BJ (cell line): Measurements from ENCODE around the gene MPIG6B. TPM values are rescaled to one million over a fixed set of nuclear protein-coding genes. Genes with fewer than 3 reads are reported as not detected.

Source experiments
- CTCF ChIA-PET: fragments of 350-600 bp; formaldehyde crosslinking; extraction: SDS; loops from one replicate; lab custom pipeline; 2021; ENCODE audit warnings: antibody characterized with exemption, inconsistent platforms; lab: Yijun Ruan, JAX
- POLR2A ChIA-PET: fragments of 300-600 bp; sonication (Branson Sonifier 250); formaldehyde crosslinking; extraction: SDS; loops from one replicate; lab custom pipeline; 2021; ENCODE audit warnings: antibody characterized with exemption; lab: Charles Lee
- DNase-seq: peaks from one replicate; pipeline ENCODE4 v3.0.0-alpha.2; 2011; ENCODE audit warnings: low read depth
- H3K27me3 ChIP-seq: 2 replicates; pipeline ENCODE4 v1.6.0; 2011; ENCODE audit warnings: low read length; ENCODE audit not compliant: control insufficient read depth, insufficient read depth
- H3K36me3 ChIP-seq: 2 replicates; pipeline ENCODE4 v1.5.1; 2011; ENCODE audit warnings: low read length; ENCODE audit not compliant: control insufficient read depth, insufficient read depth
- H3K4me3 ChIP-seq: 2 replicates; pipeline ENCODE4 v1.5.1; 2011; ENCODE audit warnings: low read depth, mild to moderate bottlenecking, control low read depth, low read length
- CTCF ChIP-seq: IDR thresholded peaks from 2 replicates; pipeline ENCODE4 v1.5.1; 2011; ENCODE audit warnings: low read depth, mild to moderate bottlenecking, control low read depth, inconsistent platforms, low read length, moderate library complexity; ENCODE audit not compliant: insufficient read depth
- polyA plus RNA-seq: library from polyadenylated mRNA; depleted of rRNA; stranded (reverse); fragments of >200 nt; gene quantifications from 2 replicates; pipeline ENCODE4 v1.2.3, GENCODE V29; 2011

The MPIG6B gene
- polyA plus RNA-seq, 1 experiment, result not detected

- Histone ChIP-seq H3K4me3 (no peak overlapping the region), H3K36me3 (no peaks in the 10 kb centered on the region), H3K27me3 (no peaks in the 10 kb centered on the region)
- no peak for TF ChIP-seq CTCF
- ChIA-PET POLR2A (no interaction called here), CTCF (no interaction called here)
- DNase-seq, result no peak
These were observed 18.6 kb downstream of the MPIG6B start for GRCh38 chr6:31741815-31742214.

- no peak for TF ChIP-seq CTCF
- H3K36me3 ChIP-seq, result no peaks in the 10 kb centered on the region
- DNase-seq, result no peak
- ChIA-PET POLR2A (no interaction called here), CTCF (no interaction called here)
- H3K27me3 ChIP-seq, result no peaks in the 10 kb centered on the region
- H3K4me3 ChIP-seq, result no peak overlapping the region
These were observed 19.7 kb downstream of the MPIG6B start for GRCh38 chr6:31742894-31743293.

GRCh38 chr6:31744422-31744821 is 21.2 kb downstream of the MPIG6B start:
- CTCF ChIA-PET, result no interaction called here
- no peak overlapping the region for H3K4me3 ChIP-seq
- POLR2A ChIA-PET, result no interaction called here
- no peak for DNase-seq
- no peak for TF ChIP-seq CTCF
- H3K36me3 ChIP-seq, result no peaks in the 10 kb centered on the region
- no peaks in the 10 kb centered on the region for H3K27me3 ChIP-seq

GRCh38 chr6:31749301-31750036 is 26.3 kb downstream of the MPIG6B start:
- Histone ChIP-seq H3K4me3 (no peak overlapping the region), H3K36me3 (no peaks in the 10 kb centered on the region), H3K27me3 (no peaks in the 10 kb centered on the region)
- POLR2A ChIA-PET, result no interaction called here
- no peak for TF ChIP-seq CTCF
- DNase-seq, result no peak
- CTCF ChIA-PET, result interaction anchor here (1.0 to 1.3 kb wide), 2 partner anchors 20 to 24 kb away, joined by 3 to 4 read pairs; no protein-coding TSS in a partner anchor

- Histone ChIP-seq H3K4me3 (no peak overlapping the region), H3K27me3 (no peaks in the 10 kb centered on the region), H3K36me3 (no peaks in the 10 kb centered on the region)
- no peak for DNase-seq
- TF ChIP-seq CTCF, result no peak
- ChIA-PET POLR2A (no interaction called here), CTCF (interaction anchor here (0.6 to 1.3 kb wide), 3 partner anchors 19 to 61 kb away, joined by 3 to 4 read pairs (median 3); no protein-coding TSS in a partner anchor)
These were observed 27.3 kb downstream of the MPIG6B start for GRCh38 chr6:31750411-31751022.
